IMR-90 (cell line): ENCODE measurements around the gene PTPRN2. TPM values are rescaled to one million over a fixed set of nuclear protein-coding genes. Genes with fewer than 3 reads are reported as not detected.

ENCODE experiments used
- ATAC-seq: fragments of 200-7000 bp; cut with Tn5 transposase; 2 replicates; pipeline ENCODE4 v1.9.1; 2020; ENCODE audit warnings: low read depth, mild to moderate bottlenecking, moderate library complexity
- BruUV-seq: library from RNA; stranded (reverse); fragments of 400-500 nt; replicated peaks from 2 replicates; lab custom pipeline; 2021; lab: Mats Ljungman, UMichigan
- CTCF ChIA-PET: fragments of 300-600 bp; formaldehyde crosslinking; extraction: SDS; loops from one replicate; lab custom pipeline; 2021; ENCODE audit warnings: antibody characterized with exemption; lab: Yijun Ruan, JAX
- POLR2A ChIA-PET: fragments of 300-600 bp; sonication (Branson Sonifier 250); formaldehyde crosslinking; loops from one replicate; lab custom pipeline; 2022; ENCODE audit warnings: antibody characterized with exemption; ENCODE audit not compliant: unreplicated experiment; lab: Charles Lee
- DNase-seq: peaks from one replicate; pipeline ENCODE4 v3.0.0; 2013
- H2AFZ ChIP-seq: replicated peaks from 2 replicates; pipeline ENCODE3; 2013; ENCODE audit warnings: low read length, mild to moderate bottlenecking; ENCODE audit not compliant: poor library complexity
- H2AK5ac ChIP-seq: 2 replicates; pipeline ENCODE4 v1.6.1; 2013; ENCODE audit warnings: low read depth, low read length, inconsistent platforms
- H2AK9ac ChIP-seq: replicated peaks from 2 replicates; pipeline ENCODE3; 2013; ENCODE audit warnings: mild to moderate bottlenecking, low read depth, low read length, moderate library complexity; ENCODE audit not compliant: poor library complexity
- H2BK120ac ChIP-seq: 2 replicates; pipeline ENCODE4 v1.6.1; 2013; ENCODE audit warnings: low read depth, low read length, inconsistent platforms
- H2BK15ac ChIP-seq: 3 replicates; pipeline ENCODE4 v1.6.1; 2013; ENCODE audit warnings: low read depth, low read length, inconsistent platforms
- H2BK20ac ChIP-seq: 2 replicates; pipeline ENCODE4 v1.6.1; 2013; ENCODE audit warnings: low read depth, mild to moderate bottlenecking, inconsistent platforms, low read length, moderate library complexity
- H2BK5ac ChIP-seq: 2 replicates; pipeline ENCODE4 v1.6.1; 2013; ENCODE audit warnings: mild to moderate bottlenecking, low read depth, low read length, inconsistent platforms; ENCODE audit not compliant: poor library complexity, severe bottlenecking
- H3K14ac ChIP-seq: replicated peaks from 2 replicates; pipeline ENCODE4 v1.6.1; 2013; ENCODE audit warnings: low read depth, low read length, inconsistent platforms
- H3K18ac ChIP-seq: 2 replicates; pipeline ENCODE4 v1.6.1; 2013; ENCODE audit warnings: low read depth, low read length, control low read depth
- H3K23ac ChIP-seq: 2 replicates; pipeline ENCODE4 v1.6.1; 2013; ENCODE audit warnings: low read depth, low read length, inconsistent platforms
- H3K27ac ChIP-seq: 2 replicates; pipeline ENCODE4 v1.5.1; 2013; ENCODE audit warnings: mild to moderate bottlenecking, control low read depth, low read length; ENCODE audit not compliant: insufficient read depth
- H3K27me3 ChIP-seq: 2 replicates; pipeline ENCODE4 v1.6.1; 2013; ENCODE audit warnings: low read length; ENCODE audit not compliant: control insufficient read depth, insufficient read depth
- H3K36me3 ChIP-seq: 2 replicates; pipeline ENCODE4 v1.6.1; 2013; ENCODE audit warnings: low read length, mixed read lengths; ENCODE audit not compliant: control insufficient read depth, insufficient read depth
- H3K4ac ChIP-seq: 2 replicates; pipeline ENCODE4 v1.6.1; 2013; ENCODE audit warnings: low read depth, low read length, inconsistent platforms
- H3K4me1 ChIP-seq: 2 replicates; pipeline ENCODE4 v1.6.1; 2013; ENCODE audit warnings: low read length, mixed read lengths; ENCODE audit not compliant: control insufficient read depth, insufficient read depth
- H3K4me2 ChIP-seq: 2 replicates; pipeline ENCODE4 v1.6.1; 2013; ENCODE audit warnings: low read depth, mild to moderate bottlenecking, control low read depth, low read length, moderate library complexity
- H3K4me3 ChIP-seq: 2 replicates; pipeline ENCODE4 v1.5.1; 2013; ENCODE audit warnings: low read depth, mild to moderate bottlenecking, control low read depth, low read length, moderate library complexity; ENCODE audit not compliant: insufficient read depth
- H3K56ac ChIP-seq: 2 replicates; pipeline ENCODE4 v1.6.1; 2013; ENCODE audit warnings: low read length, inconsistent platforms; ENCODE audit not compliant: insufficient read depth; ENCODE audit errors: extremely low read depth
- H3K79me1 ChIP-seq, 2 experiments: 2 replicates each; pipeline ENCODE4 v1.6.1; 2013; ENCODE audit warnings: low read length in 2 of 2, inconsistent platforms in 1 of 2, low read depth in 1 of 2
- H3K9ac ChIP-seq: 2 replicates; pipeline ENCODE4 v1.6.1; 2013; ENCODE audit warnings: low read depth, low read length, control low read depth
- H3K9me1 ChIP-seq: 2 replicates; pipeline ENCODE4 v1.6.1; 2013; ENCODE audit warnings: low read length, inconsistent platforms; ENCODE audit not compliant: insufficient read depth
- H3K9me3 ChIP-seq: 2 replicates; pipeline ENCODE4 v1.6.1; 2013; ENCODE audit warnings: low read length; ENCODE audit not compliant: control insufficient read depth, insufficient read depth
- H4K20me1 ChIP-seq: 2 replicates; pipeline ENCODE4 v1.6.1; 2013; ENCODE audit warnings: low read length, inconsistent platforms; ENCODE audit not compliant: insufficient read depth
- H4K5ac ChIP-seq: 2 replicates; pipeline ENCODE4 v1.6.1; 2013; ENCODE audit warnings: mild to moderate bottlenecking, low read depth, low read length, control low read depth
- H4K8ac ChIP-seq, 2 experiments: 2 replicates each; pipeline ENCODE4 v1.6.1; 2013; ENCODE audit warnings: low read depth in 2 of 2, low read length in 2 of 2, control low read depth in 1 of 2, inconsistent platforms in 1 of 2
- H4K91ac ChIP-seq: 2 replicates; pipeline ENCODE4 v1.6.1; 2013; ENCODE audit warnings: low read depth, low read length, inconsistent platforms; ENCODE audit not compliant: insufficient read depth
- BHLHE40 ChIP-seq: fragments of 150-350 bp; IDR thresholded peaks from 2 replicates; pipeline ENCODE4 v1.6.1; 2016; ENCODE audit warnings: mild to moderate bottlenecking, low read depth, low read length
- CEBPB ChIP-seq: IDR thresholded peaks from 2 replicates; pipeline ENCODE4 v1.6.1; 2012; ENCODE audit warnings: low read depth, low read length, improper control_type of control experiment
- CHD1 ChIP-seq: IDR thresholded peaks from 2 replicates; pipeline ENCODE4 v1.6.1; 2012; ENCODE audit warnings: low read depth, low read length, improper control_type of control experiment
- ELK1 ChIP-seq: fragments of 150-350 bp; IDR thresholded peaks from 2 replicates; pipeline ENCODE4 v1.6.1; 2016; ENCODE audit warnings: low read depth, mild to moderate bottlenecking, low read length, moderate library complexity, borderline replicate concordance
- MAFK ChIP-seq: IDR thresholded peaks from 2 replicates; pipeline ENCODE4 v1.6.1; 2012; ENCODE audit warnings: low read depth, low read length, improper control_type of control experiment
- MAZ ChIP-seq: IDR thresholded peaks from 2 replicates; pipeline ENCODE4 v1.6.1; 2012; ENCODE audit warnings: low read depth, mild to moderate bottlenecking, low read length, improper control_type of control experiment, moderate library complexity, borderline replicate concordance
- RAD21 ChIP-seq: IDR thresholded peaks from 2 replicates; pipeline ENCODE4 v1.6.1; 2012; ENCODE audit warnings: low read length, improper control_type of control experiment
- RCOR1 ChIP-seq: IDR thresholded peaks from 2 replicates; pipeline ENCODE4 v1.6.1; 2012; ENCODE audit warnings: mild to moderate bottlenecking, low read length, improper control_type of control experiment; ENCODE audit not compliant: insufficient replicate concordance
- RFX5 ChIP-seq: IDR thresholded peaks from 2 replicates; pipeline ENCODE4 v1.8.0; 2012; ENCODE audit warnings: low read depth, mild to moderate bottlenecking, low read length, moderate library complexity
- USF2 ChIP-seq: fragments of 150-350 bp; IDR thresholded peaks from 2 replicates; pipeline ENCODE4 v1.6.1; 2017; ENCODE audit warnings: mild to moderate bottlenecking, antibody characterized with exemption, low read length, low read depth
- WGBS, 2 experiments: methylation state at CpG; one replicate each; pipeline versions ENCODE4 v1.1.5 to v1.1.7; 2013; ENCODE audit warnings: missing lambda C conversion rate in 2 of 2; ENCODE audit not compliant: insufficient read length in 1 of 2; ENCODE audit errors: extremely low coverage in 2 of 2; 5-methylcytosine and 5-hydroxymethylcytosine counted together
- dilution Hi-C: fragments of 300-500 bp; cut with HindIII; formaldehyde crosslinking; loops from one replicate; pipeline ENCODE4 v1.14.3; 2018; ENCODE audit warnings: low sequenced_read_pairs; ENCODE audit not compliant: unreplicated experiment
- in situ Hi-C: fragments of 300-500 bp; cut with MboI; formaldehyde crosslinking; loops from 3 replicates; pipeline ENCODE4 v1.14.3; 2019; ENCODE audit warnings: low sequenced_read_pairs, inconsistent platforms, mixed read lengths
- intact Hi-C: fragments of 100-400 bp; cut with micrococcal nuclease; formaldehyde crosslinking; loops from 2 replicates; pipeline ENCODE4 v1.10.0; 2022
- polyA plus RNA-seq, 3 experiments: library from polyadenylated mRNA; depleted of rRNA; stranded (reverse); fragments of >200 nt; gene quantifications; 2 replicates each; pipeline ENCODE4 v1.2.3, GENCODE V29; 2012; ENCODE audit warnings: low replicate concordance in 1 of 3
- total RNA-seq: library from RNA; depleted of rRNA; stranded (reverse); fragments of >200 nt; gene quantifications from 2 replicates; pipeline ENCODE4 v1.2.3, GENCODE V29; 2012

Gene PTPRN2
- total and polyA plus RNA-seq, 2 of the 4 experiments (the other 2 are of a cell fraction), result 0.03 TPM; not detected in 1

GRCh38 chr7:157806711-157807110 lies 780.9 kb downstream of the PTPRN2 start:
- dilution Hi-C loops, result no loop called here
- peaks cover 57% of the 10 kb centered on the region for H3K9me3 ChIP-seq

More at GRCh38 chr7:157806711-157807110, 780.9 kb downstream of the PTPRN2 start:
- no peaks in the 10 kb centered on the region for H3K4me1 ChIP-seq
- no peak for TF ChIP-seq BHLHE40
- TF ChIP-seq ELK1, result no peak
- no peak for TF ChIP-seq MAFK
- no peak for TF ChIP-seq MAZ
- no peak for TF ChIP-seq RAD21
- no peak for TF ChIP-seq USF2
- TF ChIP-seq RFX5, result no peak
- TF ChIP-seq RCOR1, result no peak
- no peak for TF ChIP-seq CEBPB
- no peak for TF ChIP-seq CHD1
- ATAC-seq (no peak), DNase-seq (no peak)
- ChIA-PET POLR2A (no interaction called here), CTCF (no interaction called here)
- H3K23ac ChIP-seq, result no peak overlapping the region
- H3K18ac ChIP-seq, result no peak overlapping the region
- no peak overlapping the region for H3K4me2 ChIP-seq
- no peak overlapping the region for H4K91ac ChIP-seq
- no TSS peak for BruUV-seq
- H3K4me3 ChIP-seq, result no peak overlapping the region
- no peaks in the 10 kb centered on the region for H3K36me3 ChIP-seq
- H3K9ac ChIP-seq, result no peak overlapping the region
- H3K79me1 ChIP-seq, result no peaks in the 10 kb centered on the region
- H2BK15ac ChIP-seq, result no peak overlapping the region
- no peak overlapping the region for H2AK9ac ChIP-seq
- no peaks in the 10 kb centered on the region for H3K9me1 ChIP-seq
- H2BK20ac ChIP-seq, result no peak overlapping the region
- 33% methylated on average over 1 of the region's 4 CpGs; no CpG with 5 or more reads in 1 of the 2 experiments for WGBS, 2 experiments
- no peaks in the 10 kb centered on the region for H4K20me1 ChIP-seq
- no peak overlapping the region for H3K14ac ChIP-seq
- H2BK5ac ChIP-seq, result no peak overlapping the region
- in situ Hi-C loops, result no loop called here
- no peak overlapping the region for H2AK5ac ChIP-seq
- no peak overlapping the region for H3K4ac ChIP-seq
- H2AFZ ChIP-seq, result no peak overlapping the region
- no peaks in the 10 kb centered on the region for H3K27me3 ChIP-seq
- no peak overlapping the region for H4K5ac ChIP-seq
- no peak overlapping the region for H3K56ac ChIP-seq
- H3K27ac ChIP-seq, result no peak overlapping the region
- intact Hi-C loops, result no loop called here
- no peak overlapping the region for H4K8ac ChIP-seq
- H2BK120ac ChIP-seq, result no peak overlapping the region
